C4-2B (cell line): Measurements from ENCODE around the gene ZNF689.

Experiments used
- H3K27ac ChIP-seq: fragments of 450-650 bp; 2 replicates; pipeline ENCODE4 v1.5.1; 2017
- CTCF ChIP-seq: fragments of 450-650 bp; conservative IDR thresholded peaks from 2 replicates; pipeline ENCODE4 v1.5.1; 2017; ENCODE audit warnings: mild to moderate bottlenecking
- ZFX ChIP-seq: fragments of 450-650 bp; IDR thresholded peaks from 2 replicates; pipeline ENCODE4 v1.6.1; 2017

The ZNF689 gene

GRCh38 chr16:30566531-30566930 lies 43.7 kb downstream of the ZNF689 start:
- H3K27ac ChIP-seq = no peak overlapping the region
- TF ChIP-seq ZFX (no peak), CTCF (no peak)

- H3K27ac ChIP-seq = no peak overlapping the region
- no peak for TF ChIP-seq CTCF
- no peak for TF ChIP-seq ZFX
These were observed 44.2 kb downstream of the ZNF689 start for GRCh38 chr16:30565984-30566383.

- no peak for TF ChIP-seq CTCF
- TF ChIP-seq ZFX = no peak
- no peak overlapping the region for H3K27ac ChIP-seq
These were observed 44.7 kb downstream of the ZNF689 start for GRCh38 chr16:30565526-30565925.

GRCh38 chr16:30562021-30562420 lies 48.2 kb downstream of the ZNF689 start:
- no peak for TF ChIP-seq ZFX
- TF ChIP-seq CTCF = no peak
- no peak overlapping the region for H3K27ac ChIP-seq

GRCh38 chr16:30561089-30561816 lies 48.9 kb downstream of the ZNF689 start:
- TF ChIP-seq ZFX = no peak
- no peak for TF ChIP-seq CTCF
- no peak overlapping the region for H3K27ac ChIP-seq

GRCh38 chr16:30559690-30560089 lies 50.5 kb downstream of the ZNF689 start:
- no peak for TF ChIP-seq ZFX
- TF ChIP-seq CTCF = no peak
- no peak overlapping the region for H3K27ac ChIP-seq

- TF ChIP-seq CTCF (no peak), ZFX (no peak)
- peak overlapping the region; percentile 94 for H3K27ac ChIP-seq
These were observed 51.3 kb downstream of the ZNF689 start for GRCh38 chr16:30558789-30559377.
